NCI-H128 (cell line): ENCODE data around the gene KIAA0040.

ENCODE experiments used
- DNase-seq: peaks from one replicate; lab custom pipeline; 2025; ENCODE audit not compliant: unreplicated experiment; lab: John Stamatoyannopoulos, UW

The KIAA0040 gene

GRCh38 chr1:175145899-175146528 lies 46.6 kb downstream of the KIAA0040 start:
- no peak for DNase-seq

DNA sequence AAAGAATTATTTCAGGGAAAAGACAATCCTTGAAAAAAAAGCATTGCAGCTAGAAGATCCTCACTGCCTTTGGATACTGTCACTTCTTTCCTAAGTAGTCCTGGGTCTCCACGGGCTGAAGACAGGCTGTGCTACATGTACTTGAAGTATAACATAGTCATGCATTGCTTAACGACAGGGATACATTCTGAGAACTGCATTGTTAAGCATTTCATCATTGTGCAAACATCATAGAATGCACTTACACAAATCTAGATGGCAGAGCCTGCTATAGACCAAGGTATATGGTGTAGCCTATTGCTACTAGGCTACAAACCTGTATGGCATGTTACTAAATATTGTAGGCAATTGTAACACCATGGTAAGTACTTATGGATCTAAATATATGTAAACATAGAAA lies 54.0 kb downstream of the KIAA0040 start:
- DNase-seq = no peak

DNA sequence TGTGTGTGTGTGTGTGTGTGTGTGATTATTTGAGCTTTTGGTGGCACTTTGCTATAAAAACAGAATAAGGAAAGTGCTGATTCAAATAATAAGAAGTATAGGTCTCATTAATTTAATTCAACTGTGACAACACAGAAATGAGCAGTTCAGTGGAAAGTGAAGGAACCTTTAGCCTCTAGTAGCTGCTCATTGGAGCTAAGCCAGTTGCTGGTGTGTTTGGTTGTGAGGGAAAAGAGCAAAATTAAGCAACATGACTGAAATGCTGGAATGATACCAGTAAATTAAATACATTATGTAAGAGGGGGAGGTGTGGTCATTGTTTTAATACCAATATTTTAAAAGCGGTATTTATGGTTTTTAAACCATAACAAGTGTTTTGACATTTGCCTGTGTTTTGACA lies 55.2 kb downstream of the KIAA0040 start:
- DNase-seq = no peak

DNA sequence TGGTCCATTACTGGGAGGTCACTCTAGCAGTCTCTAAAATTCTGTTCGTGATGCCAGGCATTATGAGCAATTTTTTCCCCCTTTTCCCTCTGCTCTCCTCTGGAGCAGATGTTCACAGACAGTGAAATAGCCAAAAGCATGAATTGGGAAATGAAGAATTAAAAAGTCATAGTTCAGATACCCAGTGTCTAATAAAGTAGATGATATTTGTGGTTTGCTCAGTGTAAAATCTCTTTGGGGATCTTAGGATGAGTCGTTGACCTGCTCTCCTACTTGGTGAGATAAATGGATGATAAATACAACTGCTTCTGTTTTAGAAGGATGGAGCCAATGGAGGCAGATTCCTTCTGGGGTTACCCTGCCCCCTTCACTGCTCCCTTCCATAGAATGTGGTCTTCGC lies 56.3 kb downstream of the KIAA0040 start:
- no peak for DNase-seq

DNA sequence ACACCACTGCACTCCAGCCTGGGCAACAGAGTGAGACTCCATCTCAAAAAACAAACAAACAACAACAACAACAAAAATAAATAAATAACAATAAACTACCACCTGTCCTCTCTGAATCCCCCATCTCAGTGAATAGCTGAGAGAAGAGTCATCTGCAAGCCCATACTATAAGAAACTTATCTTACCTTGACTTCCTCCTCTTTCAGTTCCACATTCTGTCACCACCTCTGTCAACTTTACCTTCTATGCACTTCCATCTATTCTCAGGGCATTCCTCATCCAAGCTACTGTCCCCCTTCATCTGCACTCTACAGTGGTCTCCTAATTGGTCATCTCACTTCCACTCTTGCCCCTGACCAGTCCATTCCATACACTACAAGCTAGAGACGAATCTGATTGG lies 58.1 kb downstream of the KIAA0040 start:
- DNase-seq = no peak

- no peak for DNase-seq
Measured at GRCh38 chr1:175133673-175134435, 58.7 kb downstream of the KIAA0040 start.

GRCh38 chr1:175132436-175132835 lies 60.1 kb downstream of the KIAA0040 start:
- DNase-seq = no peak

DNA sequence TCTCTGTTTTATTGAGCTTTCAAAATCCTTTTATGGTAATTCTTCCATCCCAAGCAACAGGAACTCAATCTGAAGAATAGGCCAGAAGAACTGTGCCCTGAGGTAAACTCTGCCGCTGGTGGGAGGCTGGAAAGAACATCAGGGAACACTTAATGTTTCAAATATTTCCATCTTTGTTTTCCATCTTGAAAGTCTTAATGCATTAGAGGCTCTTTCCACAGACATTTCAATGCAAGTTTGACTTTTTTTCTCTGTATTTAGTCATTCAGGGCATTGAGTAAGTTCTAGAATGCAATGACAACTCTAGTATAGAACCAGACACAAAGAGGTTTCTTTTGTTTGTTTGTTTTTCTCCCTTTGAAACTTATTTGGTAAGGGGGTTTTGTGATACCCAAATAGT lies 61.5 kb downstream of the KIAA0040 start:
- no peak for DNase-seq

DNA sequence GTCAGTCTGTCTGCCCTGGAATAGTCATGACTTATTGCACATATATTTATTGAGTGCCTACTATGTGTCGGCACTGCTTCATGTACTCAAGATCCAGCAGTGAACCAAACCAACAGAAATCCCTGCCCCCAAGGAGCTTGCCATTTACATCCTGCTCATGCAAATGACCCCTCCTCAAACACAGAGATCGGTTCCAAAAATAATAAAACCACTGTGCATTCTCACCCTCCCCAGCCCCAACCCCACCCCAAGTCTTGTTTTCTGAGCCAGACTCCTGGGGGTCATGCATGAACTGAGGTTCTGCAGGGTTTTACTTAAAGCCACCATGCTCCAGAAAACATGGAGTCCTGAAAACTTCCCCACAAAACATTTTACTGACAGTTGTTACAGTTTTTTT lies 61.9 kb downstream of the KIAA0040 start:
- no peak for DNase-seq

DNA sequence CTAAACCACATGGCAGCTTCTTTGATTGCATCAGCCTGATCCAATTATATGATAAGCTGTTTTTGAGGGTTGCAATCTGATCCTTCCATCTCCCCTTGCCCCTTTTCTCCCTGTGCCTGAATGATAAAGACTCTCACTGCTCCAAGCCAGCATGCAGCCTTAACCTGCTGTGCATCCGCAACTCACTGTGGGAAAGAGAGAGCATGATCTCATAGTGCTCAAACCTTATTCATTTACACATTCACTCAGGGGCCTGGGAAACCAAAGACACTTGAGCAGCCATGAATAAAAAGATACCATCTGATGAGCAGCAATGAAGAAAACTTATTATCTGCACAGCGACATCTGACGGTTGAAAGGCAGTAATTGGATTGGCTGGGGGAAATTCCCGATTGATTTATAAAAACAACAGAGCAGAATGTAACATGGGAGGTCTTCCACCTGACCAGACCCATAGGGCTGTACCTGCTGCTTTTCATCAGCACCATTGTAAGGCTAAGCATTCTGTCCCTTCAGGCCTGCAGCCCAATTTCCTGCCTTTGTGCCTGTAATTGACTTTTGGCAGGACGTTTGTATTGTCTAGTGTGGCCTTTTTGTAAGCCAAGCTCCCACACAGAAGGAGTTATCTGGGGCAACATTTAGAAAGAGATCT lies 62.5 kb downstream of the KIAA0040 start:
- DNase-seq = peak; percentile 19

DNA sequence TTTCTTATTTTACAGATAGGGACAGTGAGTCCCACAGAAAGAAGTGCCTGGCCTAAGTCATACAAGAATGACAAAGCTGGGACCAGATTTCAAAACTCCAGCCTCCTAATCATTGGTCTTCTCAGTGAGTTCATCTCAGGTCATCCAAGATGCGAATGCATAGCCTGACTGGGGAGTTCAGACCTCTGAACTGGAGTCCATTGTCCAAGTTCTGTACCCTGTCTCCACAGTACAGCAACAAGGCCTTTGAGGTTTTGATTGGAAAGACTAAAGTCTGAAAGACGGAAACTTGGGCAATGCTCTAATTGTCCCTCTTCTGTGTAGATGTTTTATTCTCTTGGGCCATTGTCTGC lies 63.0 kb downstream of the KIAA0040 start:
- DNase-seq = no peak

DNA sequence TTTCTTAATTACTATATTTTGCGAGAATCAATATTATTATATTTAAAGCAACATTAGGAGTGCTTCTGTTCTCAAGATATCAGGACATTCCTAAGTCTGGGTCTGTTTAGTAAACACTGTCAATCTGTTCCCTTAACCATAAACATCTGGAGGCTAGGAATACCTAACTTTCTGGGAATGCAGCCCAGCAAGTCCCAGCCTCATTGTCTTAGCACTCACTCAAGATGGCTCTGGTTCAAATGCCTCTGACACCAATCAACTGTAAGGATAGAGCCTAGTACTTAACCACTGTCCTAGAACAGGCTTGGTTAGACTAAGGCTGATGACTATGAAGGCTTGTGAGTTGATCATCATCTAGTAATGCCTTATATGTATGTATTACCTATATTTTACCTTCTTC lies 63.4 kb downstream of the KIAA0040 start:
- no peak for DNase-seq

DNA sequence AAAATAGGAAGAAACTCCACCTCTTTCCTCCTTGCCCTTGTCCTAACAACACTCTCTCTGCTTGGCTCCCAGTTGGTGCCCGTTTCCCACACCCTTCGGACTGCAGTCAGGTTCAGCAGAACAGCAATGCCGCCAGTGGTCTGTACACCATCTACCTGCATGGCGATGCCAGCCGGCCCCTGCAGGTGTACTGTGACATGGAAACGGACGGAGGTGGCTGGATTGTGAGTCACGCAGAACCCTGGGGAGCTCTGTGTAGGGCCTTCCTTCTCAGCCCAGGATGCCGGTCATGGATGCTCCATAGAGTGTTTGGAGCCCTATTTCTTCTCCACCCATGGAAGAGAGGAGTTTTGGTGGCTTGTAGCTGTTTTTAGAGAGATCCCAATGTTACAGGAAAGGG lies 64.1 kb downstream of the KIAA0040 start:
- no peak for DNase-seq

- no peak for DNase-seq
Measured at GRCh38 chr1:175127565-175127964, 65.0 kb downstream of the KIAA0040 start.

DNA sequence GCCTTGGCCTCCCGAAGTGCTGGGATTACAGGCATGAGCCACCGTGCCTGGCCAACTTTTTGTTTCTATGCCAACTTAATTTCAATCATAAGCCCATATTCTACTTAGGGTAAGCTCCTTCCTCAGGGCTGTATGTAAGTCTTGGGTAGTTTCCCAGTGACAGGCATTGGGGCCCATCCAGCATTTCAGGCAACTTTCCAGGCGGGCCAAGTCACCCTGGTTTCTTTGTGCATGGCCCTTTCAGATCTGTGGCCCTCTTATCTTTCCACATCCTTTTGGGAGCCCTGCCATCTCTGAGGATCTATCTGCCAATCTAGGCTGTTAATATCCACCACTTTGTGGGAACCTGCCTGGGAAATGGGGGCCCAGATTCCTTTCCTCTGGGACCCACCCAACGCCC lies 66.2 kb downstream of the KIAA0040 start:
- no peak for DNase-seq

DNA sequence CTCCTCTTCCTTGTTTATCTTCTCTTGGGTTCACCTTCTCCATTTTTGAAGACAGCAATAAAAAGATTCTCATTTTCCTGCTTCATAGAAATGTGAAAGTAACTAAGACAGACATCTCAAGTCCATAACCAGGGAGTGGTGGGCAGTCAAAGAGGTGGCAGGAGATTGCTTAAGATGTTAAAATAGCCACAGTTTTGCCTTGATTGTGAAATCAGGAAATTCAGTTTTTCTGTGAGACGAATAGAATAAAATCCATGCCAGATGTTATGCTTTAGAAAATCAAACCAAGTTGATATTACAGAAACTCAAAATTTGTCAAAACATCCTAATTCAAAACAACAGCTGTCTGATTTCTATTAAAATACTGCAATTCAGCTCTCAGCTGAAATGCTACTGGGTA lies 67.7 kb downstream of the KIAA0040 start:
- no peak for DNase-seq

GRCh38 chr1:175120511-175120910 lies 72.1 kb downstream of the KIAA0040 start:
- DNase-seq = no peak

- DNase-seq = no peak
Measured at GRCh38 chr1:175118375-175119367, 73.9 kb downstream of the KIAA0040 start.

- no peak for DNase-seq
Measured at GRCh38 chr1:175116903-175117302, 75.7 kb downstream of the KIAA0040 start.

DNA sequence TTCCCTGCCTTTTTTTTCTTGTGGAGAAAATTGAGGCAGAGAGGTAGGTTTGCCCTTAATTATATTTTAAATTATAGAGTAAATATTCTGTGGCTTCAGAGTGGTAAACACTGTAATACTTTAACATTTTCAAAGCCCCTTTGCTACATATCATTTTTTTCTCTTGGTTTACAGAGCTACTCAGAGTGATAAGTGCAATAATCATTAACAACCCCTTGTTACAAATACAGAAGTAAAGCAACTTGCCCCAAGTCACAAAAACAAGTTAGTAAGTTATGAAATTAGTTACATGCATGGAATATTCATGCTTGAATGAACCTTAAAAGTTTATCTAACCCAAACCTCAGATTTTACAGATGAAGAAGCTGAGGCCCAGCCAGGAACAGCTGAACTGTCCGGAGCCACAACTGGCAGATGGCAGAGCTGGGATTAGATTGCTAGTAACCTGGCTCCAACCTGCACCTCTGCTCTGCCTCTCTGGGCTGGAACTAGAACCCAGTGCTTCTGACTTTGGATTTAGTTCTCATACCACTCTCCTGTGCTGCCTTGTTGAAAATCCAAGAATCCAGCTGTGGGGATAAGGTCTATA lies 76.3 kb downstream of the KIAA0040 start:
- DNase-seq = no peak

- DNase-seq = no peak
Measured at GRCh38 chr1:175114996-175115395, 77.6 kb downstream of the KIAA0040 start.
